ENCODE data around the gene NOL12.
"Not testable (repeated sequence)": the region's sequence is repeated elsewhere in the genome, so short reads cannot be mapped to it uniquely, and the experiment has no call there.

NOL12 gene, protein sequence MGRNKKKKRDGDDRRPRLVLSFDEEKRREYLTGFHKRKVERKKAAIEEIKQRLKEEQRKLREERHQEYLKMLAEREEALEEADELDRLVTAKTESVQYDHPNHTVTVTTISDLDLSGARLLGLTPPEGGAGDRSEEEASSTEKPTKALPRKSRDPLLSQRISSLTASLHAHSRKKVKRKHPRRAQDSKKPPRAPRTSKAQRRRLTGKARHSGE
- 0.22 to 4.0 (median 1.7) reads per million in 17 experiments for total RNA-seq

DNA sequence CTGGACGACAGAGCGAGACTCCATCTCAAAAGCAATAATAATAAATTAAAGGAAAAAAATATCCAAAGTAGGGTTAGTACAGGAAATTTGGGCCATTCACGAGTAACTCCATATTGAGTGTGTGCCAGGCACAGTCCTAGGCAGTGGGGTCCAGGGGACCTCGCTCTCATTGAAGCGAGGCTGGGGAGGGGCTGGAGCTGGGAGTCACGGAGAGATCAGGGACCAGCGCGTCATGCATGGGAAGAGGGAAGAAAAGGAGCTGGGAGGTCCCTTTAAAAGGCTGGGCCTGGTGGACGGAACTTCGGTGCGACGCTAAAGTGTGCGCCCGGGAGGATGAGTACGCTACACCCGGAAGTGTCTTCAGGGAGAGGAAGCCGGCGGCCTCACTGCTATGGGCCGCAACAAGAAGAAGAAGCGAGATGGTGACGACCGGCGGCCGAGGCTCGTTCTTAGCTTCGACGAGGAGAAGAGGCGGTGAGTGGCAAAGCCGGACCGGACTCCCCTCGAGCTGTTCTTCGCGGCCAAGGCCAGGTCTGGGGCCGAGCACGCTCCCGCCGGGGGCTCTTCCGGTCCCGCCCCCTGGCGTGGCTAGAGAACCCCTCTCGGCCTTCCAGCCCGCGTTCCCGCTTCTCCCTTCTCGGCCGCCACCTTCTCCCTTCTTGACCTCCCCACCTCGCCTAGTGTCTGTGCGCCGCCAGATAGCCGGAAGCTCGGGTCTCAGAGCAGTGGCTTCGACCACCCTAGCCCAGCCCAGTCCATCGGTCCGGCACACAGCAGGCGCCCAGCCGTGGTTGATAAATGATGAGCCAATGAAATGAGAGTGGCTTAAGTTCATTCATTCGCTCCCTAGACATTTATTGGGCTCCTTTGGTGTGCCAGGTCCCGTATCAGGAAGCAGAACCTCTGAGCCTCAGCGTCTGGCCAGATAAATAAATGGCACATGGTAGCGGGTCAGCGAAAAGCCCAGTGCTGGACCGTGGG is at the start of gene NOL12:
TSS of gene NOL12 (plus strand) at position 342 of the 981 bp plus-strand sequence. CDS start at position 392, 50 bp downstream.
- peak; percentile 90 to 93 (median 92) for DNase-seq

DNA sequence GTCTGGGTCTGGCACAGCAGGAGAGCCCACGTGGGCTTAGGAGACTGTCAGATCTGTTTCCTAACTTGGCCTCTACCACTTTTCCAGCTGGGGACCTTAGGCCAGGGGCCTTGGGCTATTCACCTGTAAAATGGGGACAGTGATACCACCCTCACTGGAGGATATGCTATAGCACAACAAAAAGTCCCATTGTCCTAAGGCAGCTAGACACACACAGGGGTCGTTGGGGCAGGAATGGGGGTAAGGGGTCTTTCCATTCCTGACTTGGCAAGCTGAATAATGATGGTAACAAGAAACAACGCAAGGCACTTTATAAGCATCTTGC is 49.2 kb upstream of the NOL12 start:
- DNase-seq: no peak

DNA sequence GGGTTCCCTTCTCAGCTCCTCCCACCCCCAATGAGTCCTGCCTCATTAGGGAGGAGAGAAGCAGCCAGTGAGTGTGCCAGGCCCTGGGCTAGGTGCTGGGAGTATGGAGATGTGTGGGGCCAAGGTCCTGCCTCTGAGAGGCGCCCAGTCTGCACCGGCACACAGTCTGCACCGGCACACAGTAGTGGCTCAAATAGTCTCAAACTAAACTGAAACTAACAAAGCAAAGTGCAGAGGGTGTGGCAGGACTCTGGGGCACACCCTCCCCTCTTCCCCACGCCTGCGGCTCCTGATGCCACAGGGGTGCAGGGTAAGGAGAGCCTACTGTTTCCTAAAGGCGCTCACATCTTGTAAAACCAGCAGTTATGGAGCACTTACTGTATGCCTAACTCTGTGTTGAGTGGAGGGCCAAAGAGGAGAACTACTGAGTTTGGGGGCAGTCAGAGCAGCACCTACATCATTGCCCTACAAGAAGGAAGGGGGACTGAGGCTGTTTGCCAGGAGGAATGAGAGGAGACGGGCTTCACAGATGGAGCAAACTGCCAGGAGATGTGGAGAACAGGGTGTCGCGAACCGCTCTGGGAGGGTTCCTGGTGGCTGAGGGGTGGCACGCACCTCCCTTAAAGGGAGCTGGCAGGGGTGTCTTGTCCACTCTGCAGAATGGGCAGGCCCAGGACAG is 47.6 kb upstream of the NOL12 start:
- peak in 2 of 4 experiments; percentile 37 to 41 for DNase-seq

DNA sequence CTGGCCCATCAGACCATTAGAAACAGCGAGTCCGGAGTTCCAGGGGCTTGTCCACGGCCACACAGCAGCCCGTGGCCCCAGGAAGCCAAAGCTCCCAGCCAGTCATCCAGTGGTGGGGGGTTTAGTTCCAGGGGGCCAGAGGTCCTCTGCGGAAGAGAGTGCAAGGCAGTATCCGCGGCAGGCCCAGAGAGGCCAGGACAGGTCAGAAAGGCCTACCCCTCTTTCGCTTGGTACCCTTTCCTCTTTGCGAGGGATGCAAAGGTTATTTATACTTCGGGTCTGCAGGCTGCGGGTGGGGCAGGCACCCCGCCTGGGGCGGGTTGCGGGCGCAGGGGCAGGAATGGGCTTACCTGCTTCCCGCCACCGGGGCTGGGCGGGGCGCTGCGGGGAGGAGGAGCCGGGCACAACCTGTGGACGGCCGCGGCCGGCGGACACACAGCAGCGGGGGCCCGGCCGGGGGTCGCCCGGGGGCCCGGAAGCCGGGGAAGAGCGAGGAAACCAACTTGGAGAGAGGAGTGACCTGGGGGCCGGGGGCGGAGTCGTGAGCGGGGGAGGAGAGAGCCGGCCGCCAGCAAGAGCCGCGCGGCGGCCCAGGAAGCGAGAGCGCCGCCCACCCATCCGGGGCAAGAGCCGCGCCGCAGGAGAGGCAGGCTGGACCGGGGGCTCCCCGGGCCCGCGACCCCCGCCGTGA is 46.9 kb upstream of the NOL12 start, which contains the start of gene SH3BP1:
TSS of gene SH3BP1 (plus strand) at position 600 of the 691 bp plus-strand sequence. CDS start 119 bp downstream, outside the sequence.
- peak; percentile 46 to 80 (median 66) for DNase-seq

DNA sequence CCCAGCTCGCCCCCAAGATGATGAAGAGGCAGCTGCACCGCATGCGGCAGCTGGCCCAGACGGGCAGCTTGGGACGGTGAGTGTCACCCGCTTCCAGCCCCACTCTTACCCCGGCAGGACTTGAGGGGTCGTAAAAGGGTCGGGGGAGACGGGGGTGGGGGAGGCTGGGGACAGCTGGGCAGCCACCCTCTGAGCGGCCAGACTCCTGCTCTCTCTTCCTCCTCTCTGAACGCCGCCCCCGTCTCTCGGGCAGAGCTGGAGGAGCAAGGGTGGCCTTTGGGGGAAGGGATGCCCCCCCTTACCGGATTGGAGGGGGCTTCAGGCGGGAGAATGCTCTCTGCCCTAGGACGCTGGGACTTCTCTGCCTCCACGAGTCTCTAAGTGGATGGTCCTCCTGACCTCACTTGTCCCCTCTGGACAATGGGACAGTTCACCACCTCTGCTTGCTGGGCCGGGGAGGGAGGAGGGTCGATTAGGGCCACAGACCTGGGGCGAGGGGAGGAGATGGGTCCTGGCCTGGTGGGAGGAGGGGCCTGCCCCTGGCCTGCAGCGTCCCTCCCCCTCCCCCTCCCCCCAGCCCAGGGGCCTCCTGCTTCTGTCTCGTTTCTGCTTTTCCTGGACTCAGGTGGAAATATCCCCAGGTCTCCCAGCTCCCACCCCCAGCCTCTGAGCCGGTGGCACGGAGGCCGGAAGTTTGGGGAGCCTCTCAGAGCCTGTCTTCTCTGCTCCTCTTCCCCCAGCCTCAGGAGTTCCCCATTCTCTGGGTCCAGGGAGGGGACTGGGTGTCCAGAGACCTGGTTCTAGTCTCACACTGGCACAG is 46.2 kb upstream of the NOL12 start:
- peak; percentile 55 to 81 (median 75) for DNase-seq

DNA sequence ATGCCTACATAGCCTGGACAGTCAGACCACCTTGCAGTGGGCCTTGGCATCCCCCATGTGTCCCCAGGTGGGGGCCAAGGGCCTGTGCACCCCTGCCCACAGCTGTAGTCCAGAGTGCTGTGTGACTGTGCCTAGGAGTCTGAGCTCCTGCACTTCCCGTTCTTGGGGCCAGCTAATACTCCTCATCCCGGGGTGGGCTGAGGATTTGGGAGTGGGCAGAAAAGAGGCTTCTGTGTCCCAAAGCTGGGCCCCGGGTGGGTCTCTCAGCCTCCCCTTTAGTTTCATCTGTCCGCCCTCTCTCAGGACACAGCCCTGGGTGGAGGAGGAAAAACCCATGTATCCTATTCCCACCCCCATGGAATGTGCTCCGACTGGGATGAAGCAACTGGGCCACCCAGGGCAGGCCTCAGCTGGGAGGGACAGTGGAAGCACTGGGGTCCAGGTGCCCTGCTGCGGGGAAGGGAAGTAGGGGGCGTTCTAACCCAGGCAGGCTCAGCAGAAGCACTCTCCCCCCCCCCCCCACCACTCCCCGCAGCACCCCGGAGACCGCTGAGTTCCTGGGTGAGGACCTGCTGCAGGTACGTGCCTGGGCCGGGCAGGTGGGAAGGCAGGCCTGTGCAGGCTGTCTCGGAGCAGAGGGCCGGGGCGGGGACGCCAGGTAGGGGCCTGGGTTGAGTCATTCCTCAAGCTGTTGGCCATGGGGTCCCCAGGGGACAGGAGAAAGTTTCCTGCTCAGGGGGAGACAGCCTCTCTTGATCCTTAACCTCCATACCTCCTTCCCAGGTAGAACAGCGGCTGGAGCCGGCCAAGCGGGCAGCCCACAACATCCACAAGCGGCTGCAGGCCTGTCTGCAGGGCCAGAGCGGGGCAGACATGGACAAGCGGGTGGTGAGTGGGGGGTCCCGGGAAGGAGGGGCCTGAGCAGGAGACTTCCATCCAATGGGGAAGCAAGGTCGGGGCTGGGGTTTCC is 45.3 kb upstream of the NOL12 start:
- DNase-seq: no peak

DNA sequence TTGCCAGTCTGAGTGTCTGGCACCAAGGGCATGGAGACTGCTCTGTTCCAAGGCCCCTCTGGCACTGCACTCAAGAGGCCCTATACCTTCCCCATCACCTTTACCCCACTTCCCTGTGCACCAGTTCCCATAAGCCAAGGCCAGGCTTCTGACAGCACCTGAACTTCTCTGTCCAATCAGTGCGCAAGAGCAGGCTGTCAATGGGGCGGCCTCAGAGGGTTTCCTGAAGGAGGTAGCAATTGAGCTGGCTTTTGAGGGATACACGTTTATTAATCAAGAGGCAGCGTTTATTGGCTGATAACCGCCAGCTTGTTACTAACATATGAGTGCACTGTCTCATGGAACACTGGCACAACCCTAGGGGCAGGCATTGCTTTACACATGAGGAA is 44.6 kb upstream of the NOL12 start:
- no peak for DNase-seq

DNA sequence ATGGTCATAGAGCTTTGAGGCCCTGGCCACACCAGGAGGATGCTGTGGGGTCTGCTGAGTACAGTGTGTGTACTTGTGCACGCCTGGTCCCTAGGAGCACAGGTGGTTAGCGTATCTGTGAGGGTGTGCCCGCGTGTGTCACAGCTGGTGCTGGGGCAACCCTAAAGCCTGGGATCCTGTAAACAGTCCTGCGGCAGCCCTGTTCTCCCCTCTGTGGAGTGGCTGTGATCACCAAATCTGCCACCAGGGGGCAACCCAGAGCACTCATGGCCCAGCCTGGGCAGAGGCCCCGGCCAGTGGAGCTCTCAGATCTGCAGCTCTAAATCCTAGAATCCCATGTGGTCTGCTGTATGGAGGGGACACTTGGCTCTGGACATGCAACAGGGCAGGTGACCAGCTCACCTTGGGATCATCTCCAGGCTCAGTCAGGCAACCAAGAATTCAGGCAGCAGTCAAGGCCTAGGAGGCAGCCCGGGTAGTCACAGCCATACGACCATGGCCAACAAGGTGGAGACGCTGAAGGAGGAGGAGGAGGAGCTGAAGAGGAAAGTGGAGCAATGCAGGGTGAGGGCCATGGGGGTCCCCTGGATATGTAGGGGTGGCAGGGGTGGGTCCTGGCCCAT is 42.8 kb upstream of the NOL12 start:
- DNase-seq: peak; percentile 85 to 94 (median 92)

DNA sequence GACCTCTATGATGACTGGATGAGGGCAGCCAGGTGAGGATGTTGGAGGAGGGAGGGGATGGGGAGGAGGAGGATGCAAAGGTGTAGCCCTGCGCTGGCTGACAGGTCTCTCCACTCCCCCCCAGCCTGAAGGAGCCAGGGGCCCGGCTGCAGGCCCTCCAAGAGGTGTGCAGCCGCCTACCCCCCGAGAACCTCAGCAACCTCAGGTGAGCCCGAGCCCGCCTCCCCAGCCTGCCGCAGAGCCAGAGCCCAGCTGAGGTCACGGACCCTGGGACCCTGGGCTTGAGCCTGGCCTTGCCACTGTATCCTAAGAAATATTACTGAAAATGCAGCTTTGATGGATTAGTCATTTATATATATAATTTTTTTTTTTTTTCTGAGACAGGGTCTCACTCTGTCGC is 38.8 kb upstream of the NOL12 start:
- DNase-seq: no peak

DNA sequence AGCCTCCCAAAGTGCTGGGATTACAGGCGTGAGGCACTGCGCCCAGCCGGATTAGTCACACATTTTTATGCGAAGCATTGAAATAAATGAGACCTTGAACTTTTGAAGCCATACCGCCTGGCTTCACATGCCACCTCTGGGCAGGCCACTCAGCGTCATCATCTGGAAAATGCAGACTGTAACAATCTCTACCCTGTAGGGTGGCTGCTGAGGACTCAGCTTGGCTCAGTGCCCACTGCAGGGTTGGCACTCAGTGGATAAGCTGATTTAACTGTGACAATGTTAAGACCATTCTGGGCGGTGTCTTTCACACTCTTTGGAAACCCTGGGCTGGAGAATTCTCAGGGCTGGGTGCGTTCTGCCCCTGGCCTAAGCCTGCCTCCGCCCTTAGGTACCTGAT is 38.2 kb upstream of the NOL12 start:
- DNase-seq: no peak

DNA sequence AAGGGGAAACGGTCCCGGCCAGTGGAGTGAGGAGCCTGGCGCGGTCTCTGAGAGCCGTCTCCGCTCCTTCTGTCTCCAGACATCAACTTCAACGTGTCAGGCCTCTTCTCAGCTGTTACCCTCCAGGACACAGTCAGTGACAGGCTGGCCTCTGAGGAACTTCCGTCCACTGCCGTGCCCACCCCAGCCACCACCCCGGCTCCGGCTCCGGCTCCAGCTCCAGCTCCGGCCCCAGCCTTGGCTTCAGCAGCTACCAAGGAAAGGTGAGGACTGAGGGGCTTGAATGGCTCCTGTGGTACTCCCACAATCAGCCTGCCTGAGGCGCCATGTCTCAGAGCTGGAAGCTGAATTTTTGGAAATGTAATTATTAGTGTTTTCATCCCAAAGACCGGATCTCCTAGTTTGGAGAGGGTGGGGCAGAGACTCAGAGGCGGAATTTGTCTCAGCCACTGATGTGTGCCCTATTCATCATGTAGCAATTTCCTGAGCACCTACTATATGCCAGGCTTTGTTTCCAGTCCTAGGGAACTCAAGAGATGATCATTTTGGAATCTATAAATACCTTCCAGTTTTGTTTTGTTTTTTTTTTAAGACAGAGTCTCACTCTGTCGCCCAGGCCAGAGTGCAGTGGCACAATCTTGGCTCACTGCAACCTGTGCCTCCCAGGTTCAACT is 35.5 kb upstream of the NOL12 start:
- DNase-seq: no peak

DNA sequence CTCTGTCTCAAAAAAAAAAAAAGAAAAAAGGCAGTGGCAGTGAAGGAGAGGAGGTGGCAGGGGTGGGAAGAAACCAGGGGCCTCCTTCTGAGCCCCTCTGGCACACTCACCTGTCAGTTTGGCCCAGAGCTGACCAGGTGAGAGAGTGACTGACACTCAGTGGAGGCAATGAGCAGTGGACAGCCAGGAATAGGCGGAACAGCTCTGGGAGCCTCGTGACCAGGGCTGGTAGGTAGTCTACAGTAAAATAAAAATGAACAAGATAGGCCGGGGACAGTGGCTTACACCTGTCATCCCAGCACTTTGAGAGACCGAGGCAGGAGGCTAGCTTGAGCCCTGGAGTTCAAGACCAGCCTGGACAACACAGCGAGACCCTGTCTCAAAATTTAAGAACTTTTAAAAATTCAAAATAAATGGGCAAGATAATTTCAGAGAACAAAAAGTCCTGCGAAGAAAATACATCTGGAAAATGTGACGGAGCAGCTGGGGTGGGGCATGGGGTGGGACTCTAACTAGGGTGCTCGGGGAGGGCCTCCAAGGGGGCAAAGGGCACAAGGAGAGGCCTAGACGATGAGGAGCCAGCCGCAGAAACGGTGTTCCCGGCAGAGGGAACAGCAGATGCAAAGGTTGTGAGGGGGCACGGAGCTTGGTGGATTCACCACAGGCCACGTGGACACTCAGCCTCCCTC is 31.4 kb upstream of the NOL12 start:
- DNase-seq: no peak

DNA sequence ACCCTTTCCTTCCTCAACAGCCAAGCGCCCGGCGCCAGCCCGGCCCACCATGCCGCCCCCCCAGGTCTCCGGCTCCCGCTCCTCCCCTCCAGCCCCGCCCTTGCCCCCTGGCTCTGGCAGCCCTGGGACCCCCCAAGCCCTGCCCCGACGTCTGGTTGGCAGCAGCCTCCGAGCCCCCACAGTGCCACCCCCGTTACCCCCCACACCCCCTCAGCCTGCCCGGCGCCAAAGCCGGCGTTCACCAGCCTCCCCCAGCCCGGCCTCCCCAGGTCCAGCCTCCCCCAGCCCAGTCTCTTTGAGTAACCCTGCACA is 30.9 kb upstream of the NOL12 start:
- DNase-seq: no peak

DNA sequence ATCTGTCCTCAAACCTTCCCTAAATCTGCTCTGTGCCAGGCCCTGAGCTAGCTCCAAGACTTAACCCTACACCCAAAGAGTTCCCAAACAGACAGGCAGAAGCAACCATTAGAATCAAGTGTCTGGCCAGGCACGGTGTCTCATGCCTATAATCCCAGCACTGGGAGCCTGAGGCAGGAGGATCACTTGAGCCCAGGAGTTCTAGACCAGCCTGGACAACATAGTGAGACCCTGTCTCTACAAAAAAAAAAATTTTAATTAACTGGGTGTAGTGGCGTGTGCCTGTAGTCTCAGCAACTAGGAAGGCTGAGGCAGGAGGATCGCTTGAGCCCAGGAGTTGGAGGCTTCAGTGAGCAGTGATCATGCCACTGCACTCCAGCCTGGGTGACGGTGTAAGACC is 29.6 kb upstream of the NOL12 start:
- not testable (repeated sequence) for DNase-seq

DNA sequence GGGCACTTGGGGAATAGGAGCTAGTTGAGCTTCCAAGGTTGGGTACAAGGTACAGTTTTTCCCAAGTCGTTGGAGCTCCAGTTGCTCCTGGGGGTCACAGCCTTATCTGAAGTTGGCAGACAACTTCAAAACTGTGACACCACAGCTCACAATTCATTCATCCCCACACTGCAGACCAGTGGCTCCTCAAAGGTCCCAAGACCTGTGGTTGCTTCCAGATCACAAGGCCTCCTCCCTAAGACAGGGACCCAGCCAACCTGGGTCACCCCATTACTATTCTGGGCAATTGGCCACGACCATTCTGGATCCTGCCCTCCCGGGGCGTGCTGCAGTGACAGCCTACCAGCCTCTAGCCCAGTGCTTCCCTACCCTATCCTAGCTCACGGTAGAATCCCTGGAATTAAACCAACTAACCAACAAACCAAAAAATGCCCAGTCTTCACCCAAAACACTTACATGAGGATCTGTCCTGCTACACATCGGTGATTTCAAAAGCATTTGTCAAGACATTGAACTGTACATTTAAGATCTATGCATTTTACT is 28.5 kb upstream of the NOL12 start:
- no peak for DNase-seq

DNA sequence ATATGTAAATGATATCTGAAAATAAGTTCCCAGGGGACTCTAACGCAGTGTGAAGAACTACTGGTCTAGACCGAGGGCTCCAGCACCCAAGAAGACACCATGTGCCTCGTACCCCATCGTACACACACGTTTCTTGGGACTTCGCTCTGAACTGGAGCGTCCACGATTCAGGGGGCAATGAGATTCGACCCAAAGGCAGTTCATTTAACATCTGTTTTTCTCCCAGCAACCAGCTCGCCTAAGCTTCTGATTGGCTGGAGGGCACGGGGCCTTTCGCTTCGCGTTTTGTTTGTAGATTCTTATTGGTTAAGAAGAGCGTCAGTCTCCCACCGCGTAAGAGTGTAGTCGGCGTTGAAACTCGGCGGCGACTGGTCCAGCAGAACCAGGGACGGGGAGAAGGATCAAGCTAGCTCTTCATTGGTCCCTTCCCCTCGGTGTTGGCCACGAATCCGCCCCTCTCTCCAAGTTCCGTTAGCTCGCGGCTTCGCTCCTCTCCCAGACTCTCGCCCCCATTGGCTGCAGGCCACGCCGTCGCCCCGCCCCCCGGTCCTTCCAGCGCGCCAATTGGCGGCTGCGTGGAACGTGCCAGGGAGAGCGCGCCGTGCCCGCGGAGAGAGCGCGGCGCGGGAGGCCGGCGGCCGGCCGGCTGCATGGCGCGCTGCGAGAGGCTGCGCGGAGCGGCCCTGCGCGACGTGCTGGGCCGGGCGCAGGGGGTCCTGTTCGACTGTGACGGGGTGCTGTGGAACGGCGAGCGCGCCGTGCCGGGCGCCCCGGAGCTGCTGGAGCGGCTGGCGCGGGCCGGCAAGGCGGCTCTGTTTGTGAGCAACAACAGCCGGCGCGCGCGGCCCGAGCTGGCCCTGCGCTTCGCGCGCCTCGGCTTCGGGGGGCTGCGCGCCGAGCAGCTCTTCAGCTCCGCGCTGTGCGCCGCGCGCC is 27.7 kb upstream of the NOL12 start, which contains the start of gene PDXP:
TSS of gene PDXP (plus strand) at position 591 of the 933 bp plus-strand sequence. CDS start at position 651, 60 bp downstream.
- DNase-seq: peak; percentile 99 to 100 (median 99)

Measured in suppressor macrophage (primary cell).